ENCODE results near the gene SMIM13.

The SMIM13 gene

GRCh38 chr6:11164717-11165646, 71.3 kb downstream of the SMIM13 start:
- no peak for DNase-seq
- Histone ChIP-seq H3K27me3 (replicated peaks; ENCODE audit: control insufficient read depth, insufficient read depth, low read length, poor library complexity, severe bottlenecking) (no peaks in the 10 kb centered on the region), H3K4me1 (ENCODE audit: control insufficient read depth, insufficient read depth, low read length, poor library complexity, severe bottlenecking) (no peaks in the 10 kb centered on the region), H3K36me3 (ENCODE audit: control insufficient read depth, insufficient read depth, low read length) (no peaks in the 10 kb centered on the region), H3K27ac (ENCODE audit: insufficient read depth, low read length, poor library complexity, severe bottlenecking) (no peak overlapping the region), H3K4me3 (ENCODE audit: insufficient read depth, low read depth, low read length, poor library complexity, severe bottlenecking) (no peak overlapping the region), H3K9me3 (ENCODE audit: control insufficient read depth, low read length) (no peaks in the 10 kb centered on the region)

- Histone ChIP-seq H3K4me3 (ENCODE audit: insufficient read depth, low read depth, low read length, poor library complexity, severe bottlenecking) (no peak overlapping the region), H3K27me3 (replicated peaks; ENCODE audit: control insufficient read depth, insufficient read depth, low read length, poor library complexity, severe bottlenecking) (no peaks in the 10 kb centered on the region), H3K27ac (ENCODE audit: insufficient read depth, low read length, poor library complexity, severe bottlenecking) (no peak overlapping the region), H3K4me1 (ENCODE audit: control insufficient read depth, insufficient read depth, low read length, poor library complexity, severe bottlenecking) (no peaks in the 10 kb centered on the region), H3K9me3 (ENCODE audit: control insufficient read depth, low read length) (no peaks in the 10 kb centered on the region), H3K36me3 (ENCODE audit: control insufficient read depth, insufficient read depth, low read length) (no peaks in the 10 kb centered on the region)
- DNase-seq: no peak
These were observed 73.3 kb downstream of the SMIM13 start for GRCh38 chr6:11166948-11167347.

GRCh38 chr6:11168091-11168635, 74.5 kb downstream of the SMIM13 start:
- Histone ChIP-seq H3K27me3 (replicated peaks; ENCODE audit: control insufficient read depth, insufficient read depth, low read length, poor library complexity, severe bottlenecking) (no peaks in the 10 kb centered on the region), H3K4me1 (ENCODE audit: control insufficient read depth, insufficient read depth, low read length, poor library complexity, severe bottlenecking) (peaks cover 5% of the 10 kb centered on the region), H3K9me3 (ENCODE audit: control insufficient read depth, low read length) (no peaks in the 10 kb centered on the region), H3K36me3 (ENCODE audit: control insufficient read depth, insufficient read depth, low read length) (no peaks in the 10 kb centered on the region), H3K4me3 (ENCODE audit: insufficient read depth, low read depth, low read length, poor library complexity, severe bottlenecking) (no peak overlapping the region), H3K27ac (ENCODE audit: insufficient read depth, low read length, poor library complexity, severe bottlenecking) (no peak overlapping the region)
- no peak for DNase-seq

- Histone ChIP-seq H3K27me3 (replicated peaks; ENCODE audit: control insufficient read depth, insufficient read depth, low read length, poor library complexity, severe bottlenecking) (no peaks in the 10 kb centered on the region), H3K4me3 (ENCODE audit: insufficient read depth, low read depth, low read length, poor library complexity, severe bottlenecking) (no peak overlapping the region), H3K27ac (ENCODE audit: insufficient read depth, low read length, poor library complexity, severe bottlenecking) (no peak overlapping the region), H3K4me1 (ENCODE audit: control insufficient read depth, insufficient read depth, low read length, poor library complexity, severe bottlenecking) (peaks cover 5% of the 10 kb centered on the region), H3K9me3 (ENCODE audit: control insufficient read depth, low read length) (no peaks in the 10 kb centered on the region), H3K36me3 (ENCODE audit: control insufficient read depth, insufficient read depth, low read length) (no peaks in the 10 kb centered on the region)
- DNase-seq: no peak
These were observed 78.3 kb downstream of the SMIM13 start for GRCh38 chr6:11171952-11172351.

GRCh38 chr6:11172501-11173327, 79.1 kb downstream of the SMIM13 start:
- no peak overlapping the region for H3K27ac ChIP-seq (ENCODE audit: insufficient read depth, low read length, poor library complexity, severe bottlenecking)
- no peaks in the 10 kb centered on the region for H3K27me3 ChIP-seq (replicated peaks; ENCODE audit: control insufficient read depth, insufficient read depth, low read length, poor library complexity, severe bottlenecking)
- no peaks in the 10 kb centered on the region for H3K36me3 ChIP-seq (ENCODE audit: control insufficient read depth, insufficient read depth, low read length)
- DNase-seq: peak; percentile 46 to 63 (median 52)
- no peak overlapping the region for H3K4me3 ChIP-seq (ENCODE audit: insufficient read depth, low read depth, low read length, poor library complexity, severe bottlenecking)
- peaks cover 5% of the 10 kb centered on the region for H3K4me1 ChIP-seq (ENCODE audit: control insufficient read depth, insufficient read depth, low read length, poor library complexity, severe bottlenecking)
- H3K9me3 ChIP-seq (ENCODE audit: control insufficient read depth, low read length): no peaks in the 10 kb centered on the region

- Histone ChIP-seq H3K4me1 (ENCODE audit: control insufficient read depth, insufficient read depth, low read length, poor library complexity, severe bottlenecking) (peaks cover 5% of the 10 kb centered on the region), H3K4me3 (ENCODE audit: insufficient read depth, low read depth, low read length, poor library complexity, severe bottlenecking) (no peak overlapping the region), H3K9me3 (ENCODE audit: control insufficient read depth, low read length) (no peaks in the 10 kb centered on the region), H3K27me3 (replicated peaks; ENCODE audit: control insufficient read depth, insufficient read depth, low read length, poor library complexity, severe bottlenecking) (no peaks in the 10 kb centered on the region), H3K36me3 (ENCODE audit: control insufficient read depth, insufficient read depth, low read length) (no peaks in the 10 kb centered on the region), H3K27ac (ENCODE audit: insufficient read depth, low read length, poor library complexity, severe bottlenecking) (no peak overlapping the region)
- no peak for DNase-seq
These were observed 80.6 kb downstream of the SMIM13 start for GRCh38 chr6:11174242-11174611.

- H3K36me3 ChIP-seq (ENCODE audit: control insufficient read depth, insufficient read depth, low read length): no peaks in the 10 kb centered on the region
- H3K4me1 ChIP-seq (ENCODE audit: control insufficient read depth, insufficient read depth, low read length, poor library complexity, severe bottlenecking): peaks cover 4% of the 10 kb centered on the region
- no peaks in the 10 kb centered on the region for H3K27me3 ChIP-seq (replicated peaks; ENCODE audit: control insufficient read depth, insufficient read depth, low read length, poor library complexity, severe bottlenecking)
- H3K4me3 ChIP-seq (ENCODE audit: insufficient read depth, low read depth, low read length, poor library complexity, severe bottlenecking): no peak overlapping the region
- no peaks in the 10 kb centered on the region for H3K9me3 ChIP-seq (ENCODE audit: control insufficient read depth, low read length)
- DNase-seq: no peak
- H3K27ac ChIP-seq (ENCODE audit: insufficient read depth, low read length, poor library complexity, severe bottlenecking): no peak overlapping the region
These were observed 83.6 kb downstream of the SMIM13 start for GRCh38 chr6:11177271-11177670.

GRCh38 chr6:11179088-11179418, 85.4 kb downstream of the SMIM13 start:
- Histone ChIP-seq H3K9me3 (ENCODE audit: control insufficient read depth, low read length) (no peaks in the 10 kb centered on the region), H3K27me3 (replicated peaks; ENCODE audit: control insufficient read depth, insufficient read depth, low read length, poor library complexity, severe bottlenecking) (no peaks in the 10 kb centered on the region), H3K27ac (ENCODE audit: insufficient read depth, low read length, poor library complexity, severe bottlenecking) (no peak overlapping the region), H3K4me3 (ENCODE audit: insufficient read depth, low read depth, low read length, poor library complexity, severe bottlenecking) (no peak overlapping the region), H3K4me1 (ENCODE audit: control insufficient read depth, insufficient read depth, low read length, poor library complexity, severe bottlenecking) (no peaks in the 10 kb centered on the region), H3K36me3 (ENCODE audit: control insufficient read depth, insufficient read depth, low read length) (no peaks in the 10 kb centered on the region)
- DNase-seq: no peak

- Histone ChIP-seq H3K27me3 (replicated peaks; ENCODE audit: control insufficient read depth, insufficient read depth, low read length, poor library complexity, severe bottlenecking) (no peaks in the 10 kb centered on the region), H3K9me3 (ENCODE audit: control insufficient read depth, low read length) (no peaks in the 10 kb centered on the region), H3K4me3 (ENCODE audit: insufficient read depth, low read depth, low read length, poor library complexity, severe bottlenecking) (no peak overlapping the region), H3K36me3 (ENCODE audit: control insufficient read depth, insufficient read depth, low read length) (peaks cover 5% of the 10 kb centered on the region), H3K27ac (ENCODE audit: insufficient read depth, low read length, poor library complexity, severe bottlenecking) (no peak overlapping the region), H3K4me1 (ENCODE audit: control insufficient read depth, insufficient read depth, low read length, poor library complexity, severe bottlenecking) (no peaks in the 10 kb centered on the region)
- no peak for DNase-seq
These were observed 86.0 kb downstream of the SMIM13 start for GRCh38 chr6:11179419-11180202.

Measured in effector memory CD4-positive, alpha-beta T cell (primary cell).